Measurements from ENCODE around the gene MYO1B.

Gene MYO1B

DNA sequence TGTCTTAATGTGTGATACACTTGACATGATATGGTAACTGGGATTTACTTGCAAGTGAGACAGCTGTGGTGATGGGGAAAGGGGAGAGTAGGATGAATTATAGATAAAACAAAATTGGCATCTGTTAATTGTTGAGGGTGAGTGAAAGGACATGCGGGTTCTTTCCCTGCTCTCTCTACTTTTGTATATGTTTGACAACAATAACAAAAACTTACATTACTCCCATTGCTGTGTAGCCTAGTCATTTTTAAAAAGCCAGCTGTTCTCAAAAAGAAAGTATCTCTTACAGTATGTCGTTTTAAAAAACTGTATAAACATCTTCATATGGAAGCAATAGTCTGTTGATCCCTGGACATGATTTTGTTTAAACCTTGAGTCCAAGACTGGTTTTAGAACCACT, 117.6 kb downstream of the MYO1B start:
- H3K9me3 ChIP-seq (ENCODE audit: insufficient read depth, low read length) = no peaks in the 10 kb centered on the region
- no peaks in the 10 kb centered on the region for H4K20me1 ChIP-seq (ENCODE audit: insufficient read depth, low read length)
- no peak overlapping the region for H3K4me3 ChIP-seq (ENCODE audit: low read length)
- H3K4me1 ChIP-seq (ENCODE audit: low read length) = peaks cover 6% of the 10 kb centered on the region
- TF ChIP-seq EZH2phosphoT487 (IDR thresholded peaks at IDR 0.05; ENCODE audit: low read depth) = no peak
- TF ChIP-seq, protein P1, sequence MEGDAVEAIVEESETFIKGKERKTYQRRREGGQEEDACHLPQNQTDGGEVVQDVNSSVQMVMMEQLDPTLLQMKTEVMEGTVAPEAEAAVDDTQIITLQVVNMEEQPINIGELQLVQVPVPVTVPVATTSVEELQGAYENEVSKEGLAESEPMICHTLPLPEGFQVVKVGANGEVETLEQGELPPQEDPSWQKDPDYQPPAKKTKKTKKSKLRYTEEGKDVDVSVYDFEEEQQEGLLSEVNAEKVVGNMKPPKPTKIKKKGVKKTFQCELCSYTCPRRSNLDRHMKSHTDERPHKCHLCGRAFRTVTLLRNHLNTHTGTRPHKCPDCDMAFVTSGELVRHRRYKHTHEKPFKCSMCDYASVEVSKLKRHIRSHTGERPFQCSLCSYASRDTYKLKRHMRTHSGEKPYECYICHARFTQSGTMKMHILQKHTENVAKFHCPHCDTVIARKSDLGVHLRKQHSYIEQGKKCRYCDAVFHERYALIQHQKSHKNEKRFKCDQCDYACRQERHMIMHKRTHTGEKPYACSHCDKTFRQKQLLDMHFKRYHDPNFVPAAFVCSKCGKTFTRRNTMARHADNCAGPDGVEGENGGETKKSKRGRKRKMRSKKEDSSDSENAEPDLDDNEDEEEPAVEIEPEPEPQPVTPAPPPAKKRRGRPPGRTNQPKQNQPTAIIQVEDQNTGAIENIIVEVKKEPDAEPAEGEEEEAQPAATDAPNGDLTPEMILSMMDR (IDR thresholded peaks at IDR 0.05; ENCODE audit: low read depth, low read length) = no peak
- no peak overlapping the region for H3K9ac ChIP-seq (ENCODE audit: low read length)
- H3K4me2 ChIP-seq (ENCODE audit: low read length) = no peak overlapping the region
- no peak overlapping the region for H3K27ac ChIP-seq (ENCODE audit: low read length)
- no peaks in the 10 kb centered on the region for H3K79me2 ChIP-seq (ENCODE audit: low read length)
- no peaks in the 10 kb centered on the region for H3K27me3 ChIP-seq (ENCODE audit: low read depth, low read length)
- H3K36me3 ChIP-seq (replicated peaks; ENCODE audit: low read depth, low read length) = no peaks in the 10 kb centered on the region
- no peak overlapping the region for H2AFZ ChIP-seq (ENCODE audit: low read depth, low read length)

DNA sequence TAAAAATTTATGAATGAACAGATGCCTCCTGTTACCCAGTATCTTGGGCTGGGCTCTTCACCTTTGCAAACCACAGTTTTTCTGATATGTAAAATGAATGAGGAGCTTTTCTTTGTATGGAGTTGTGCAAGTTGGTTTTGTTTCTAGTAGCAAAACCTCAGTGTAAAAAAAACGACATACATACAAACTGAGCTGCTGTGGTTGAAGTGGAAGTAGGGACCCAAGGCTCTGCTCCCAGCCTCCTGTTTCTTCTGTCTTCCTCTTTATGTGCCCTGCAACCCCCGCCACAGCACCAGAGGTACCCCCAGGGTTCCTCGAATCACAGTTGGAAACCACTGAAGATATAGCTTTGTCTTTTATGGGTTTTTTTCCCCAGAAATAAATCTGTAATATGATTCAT, 118.1 kb downstream of the MYO1B start:
- Histone ChIP-seq H3K79me2 (ENCODE audit: low read length) (no peaks in the 10 kb centered on the region), H4K20me1 (ENCODE audit: insufficient read depth, low read length) (no peaks in the 10 kb centered on the region), H3K9ac (ENCODE audit: low read length) (no peak overlapping the region), H3K4me1 (ENCODE audit: low read length) (peaks cover 6% of the 10 kb centered on the region), H3K4me2 (ENCODE audit: low read length) (no peak overlapping the region), H3K4me3 (ENCODE audit: low read length) (no peak overlapping the region), H3K27ac (ENCODE audit: low read length) (no peak overlapping the region), H2AFZ (ENCODE audit: low read depth, low read length) (no peak overlapping the region), H3K36me3 (replicated peaks; ENCODE audit: low read depth, low read length) (no peaks in the 10 kb centered on the region), H3K27me3 (ENCODE audit: low read depth, low read length) (no peaks in the 10 kb centered on the region), H3K9me3 (ENCODE audit: insufficient read depth, low read length) (no peaks in the 10 kb centered on the region)
- no peak for TF ChIP-seq EZH2phosphoT487 (IDR thresholded peaks at IDR 0.05; ENCODE audit: low read depth)
- TF ChIP-seq, protein P1 (IDR thresholded peaks at IDR 0.05; ENCODE audit: low read depth, low read length) = no peak

DNA sequence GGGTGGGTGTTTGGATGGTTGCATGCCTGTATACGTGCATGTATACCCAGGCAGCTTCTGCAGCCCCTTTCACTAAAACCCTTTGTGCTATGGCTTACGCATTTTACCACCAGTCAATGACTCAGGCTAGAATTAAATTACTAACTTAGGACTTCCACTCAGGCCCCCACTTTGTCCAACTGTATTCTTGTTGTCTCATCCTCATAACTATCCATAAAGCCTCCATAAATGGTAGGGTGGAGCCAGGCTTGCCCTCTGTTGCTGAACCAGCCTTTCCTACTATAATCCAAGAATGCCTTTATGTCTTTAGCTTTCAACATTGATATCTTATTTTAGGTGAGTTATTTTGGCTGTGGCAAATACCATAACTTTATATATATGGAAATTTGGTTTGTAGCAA, 119.9 kb downstream of the MYO1B start:
- no peaks in the 10 kb centered on the region for H3K36me3 ChIP-seq (replicated peaks; ENCODE audit: low read depth, low read length)
- H2AFZ ChIP-seq (ENCODE audit: low read depth, low read length) = no peak overlapping the region
- no peak overlapping the region for H3K27ac ChIP-seq (ENCODE audit: low read length)
- peaks cover 6% of the 10 kb centered on the region for H3K4me1 ChIP-seq (ENCODE audit: low read length)
- TF ChIP-seq, protein P1 (IDR thresholded peaks at IDR 0.05; ENCODE audit: low read depth, low read length) = no peak
- no peak for TF ChIP-seq EZH2phosphoT487 (IDR thresholded peaks at IDR 0.05; ENCODE audit: low read depth)
- no peaks in the 10 kb centered on the region for H3K9me3 ChIP-seq (ENCODE audit: insufficient read depth, low read length)
- no peak overlapping the region for H3K4me2 ChIP-seq (ENCODE audit: low read length)
- H3K27me3 ChIP-seq (ENCODE audit: low read depth, low read length) = no peaks in the 10 kb centered on the region
- no peak overlapping the region for H3K9ac ChIP-seq (ENCODE audit: low read length)
- H3K79me2 ChIP-seq (ENCODE audit: low read length) = no peaks in the 10 kb centered on the region
- no peaks in the 10 kb centered on the region for H4K20me1 ChIP-seq (ENCODE audit: insufficient read depth, low read length)
- H3K4me3 ChIP-seq (ENCODE audit: low read length) = no peak overlapping the region

DNA sequence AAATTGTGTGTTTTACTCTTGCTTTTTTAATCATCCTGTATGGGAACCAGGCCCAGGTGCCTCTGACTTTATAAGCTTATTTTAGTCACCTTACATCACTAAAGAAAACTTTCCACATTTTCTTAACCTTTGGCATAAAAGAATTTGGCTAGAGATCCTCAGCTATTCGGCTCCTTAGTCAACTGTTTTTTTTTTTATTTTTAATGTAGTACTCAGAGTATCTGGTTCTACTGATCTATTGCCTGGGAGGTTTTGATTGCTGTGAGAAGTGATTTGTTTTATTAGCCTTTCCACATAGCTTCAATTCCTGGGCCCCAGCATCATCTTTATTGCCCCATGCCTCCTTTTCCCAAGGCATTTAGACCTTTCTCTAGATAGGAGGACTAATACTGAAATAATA, 121.0 kb downstream of the MYO1B start:
- H3K9ac ChIP-seq (ENCODE audit: low read length) = no peak overlapping the region

More for the DNA sequence above, 121.0 kb downstream of the MYO1B start:
- no peaks in the 10 kb centered on the region for H3K36me3 ChIP-seq (replicated peaks; ENCODE audit: low read depth, low read length)
- no peak overlapping the region for H3K4me3 ChIP-seq (ENCODE audit: low read length)
- no peaks in the 10 kb centered on the region for H3K4me1 ChIP-seq (ENCODE audit: low read length)
- no peaks in the 10 kb centered on the region for H3K79me2 ChIP-seq (ENCODE audit: low read length)
- H2AFZ ChIP-seq (ENCODE audit: low read depth, low read length) = no peak overlapping the region
- no peaks in the 10 kb centered on the region for H4K20me1 ChIP-seq (ENCODE audit: insufficient read depth, low read length)
- no peaks in the 10 kb centered on the region for H3K9me3 ChIP-seq (ENCODE audit: insufficient read depth, low read length)
- no peaks in the 10 kb centered on the region for H3K27me3 ChIP-seq (ENCODE audit: low read depth, low read length)
- no peak overlapping the region for H3K4me2 ChIP-seq (ENCODE audit: low read length)
- H3K27ac ChIP-seq (ENCODE audit: low read length) = no peak overlapping the region
- TF ChIP-seq EZH2phosphoT487 (IDR thresholded peaks at IDR 0.05; ENCODE audit: low read depth) = no peak
- TF ChIP-seq, protein P1 (IDR thresholded peaks at IDR 0.05; ENCODE audit: low read depth, low read length) = no peak

Measured in OCI-LY3 (cell line).